Measurements from ENCODE around the gene SMIM7.
"Not testable (repeated sequence)": the region's sequence is repeated elsewhere in the genome, so short reads cannot be mapped to it uniquely, and the experiment has no call there.

SMIM7 gene

GRCh38 chr19:16654140-16654539 is 5.8 kb downstream of the SMIM7 start:
- DNase-seq = peak; percentile 28

DNA sequence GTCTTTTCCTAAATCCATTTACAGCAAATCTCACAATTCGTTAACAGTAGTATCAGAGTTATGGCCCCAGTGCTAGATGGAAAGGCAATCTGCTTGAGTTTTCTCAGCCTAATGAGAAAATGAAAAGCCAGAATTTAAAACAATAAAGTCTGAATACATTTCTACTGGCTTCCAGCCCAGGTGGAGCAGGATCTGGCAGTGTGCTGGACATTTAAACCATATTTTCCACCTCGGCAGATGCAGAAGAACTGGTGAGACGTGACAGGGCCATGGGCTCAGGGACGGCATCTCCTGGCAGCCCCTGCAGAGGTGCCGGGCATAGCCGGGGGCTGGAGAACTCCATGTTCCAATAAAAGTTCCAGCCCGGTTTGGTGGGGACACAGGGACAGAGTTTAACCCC is 7.1 kb downstream of the SMIM7 start:
- no peak for DNase-seq

- not testable (repeated sequence) for DNase-seq
Observed at GRCh38 chr19:16651421-16652188, 8.3 kb downstream of the SMIM7 start.

- no peak for DNase-seq
Observed at GRCh38 chr19:16650821-16651220, 9.1 kb downstream of the SMIM7 start.

GRCh38 chr19:16649734-16650133 is 10.2 kb downstream of the SMIM7 start:
- peak; percentile 72 for DNase-seq

- DNase-seq = no peak
Observed at GRCh38 chr19:16645140-16645539, 14.8 kb downstream of the SMIM7 start.

DNA sequence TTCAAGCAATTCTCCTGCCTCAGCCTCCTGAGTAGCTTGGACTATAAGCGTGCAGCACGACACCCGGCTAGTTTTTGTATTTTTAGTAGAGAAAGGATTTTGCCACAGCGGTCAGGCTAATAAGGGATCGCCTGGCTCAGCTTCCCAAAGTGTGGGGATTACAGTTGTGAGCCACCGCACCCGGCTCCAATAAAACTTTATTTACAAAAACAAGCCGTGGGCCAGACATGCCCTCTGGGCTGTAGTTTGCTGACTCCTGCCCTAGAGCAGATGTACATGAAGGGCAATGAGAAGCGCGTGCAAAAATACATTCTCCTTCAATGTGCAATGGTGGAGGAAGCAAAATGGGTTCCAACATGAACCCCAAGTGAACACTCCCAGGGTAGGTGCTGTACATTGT is 18.2 kb downstream of the SMIM7 start:
- no peak for DNase-seq

DNA sequence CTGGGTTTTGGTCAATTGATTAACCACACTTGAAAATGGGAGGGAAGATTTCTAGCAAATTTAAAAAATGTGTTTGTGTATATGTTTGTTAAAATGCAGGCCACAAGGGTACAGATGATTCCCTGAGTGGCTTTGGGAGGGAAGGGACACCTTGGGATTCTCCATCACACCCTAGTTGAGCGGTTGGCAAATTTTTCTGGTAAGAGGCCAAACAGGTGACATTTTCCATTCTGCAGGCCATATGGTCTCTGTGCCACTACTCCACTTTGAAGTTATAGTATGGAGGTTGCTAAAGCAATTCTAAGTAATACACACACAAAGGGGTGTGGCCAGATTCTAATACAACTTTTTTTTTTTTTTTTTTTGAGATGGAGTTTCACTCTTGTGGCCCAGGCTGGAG is 19.0 kb downstream of the SMIM7 start:
- DNase-seq = no peak

GRCh38 chr19:16638666-16639065 is 21.3 kb downstream of the SMIM7 start:
- DNase-seq = no peak

GRCh38 chr19:16637535-16637934 is 22.4 kb downstream of the SMIM7 start:
- DNase-seq = peak; percentile 93

- DNase-seq = no peak
Observed at GRCh38 chr19:16631465-16631864, 28.5 kb downstream of the SMIM7 start.

GRCh38 chr19:16628984-16629691 is 30.8 kb downstream of the SMIM7 start:
- peak; percentile 63 for DNase-seq

DNA sequence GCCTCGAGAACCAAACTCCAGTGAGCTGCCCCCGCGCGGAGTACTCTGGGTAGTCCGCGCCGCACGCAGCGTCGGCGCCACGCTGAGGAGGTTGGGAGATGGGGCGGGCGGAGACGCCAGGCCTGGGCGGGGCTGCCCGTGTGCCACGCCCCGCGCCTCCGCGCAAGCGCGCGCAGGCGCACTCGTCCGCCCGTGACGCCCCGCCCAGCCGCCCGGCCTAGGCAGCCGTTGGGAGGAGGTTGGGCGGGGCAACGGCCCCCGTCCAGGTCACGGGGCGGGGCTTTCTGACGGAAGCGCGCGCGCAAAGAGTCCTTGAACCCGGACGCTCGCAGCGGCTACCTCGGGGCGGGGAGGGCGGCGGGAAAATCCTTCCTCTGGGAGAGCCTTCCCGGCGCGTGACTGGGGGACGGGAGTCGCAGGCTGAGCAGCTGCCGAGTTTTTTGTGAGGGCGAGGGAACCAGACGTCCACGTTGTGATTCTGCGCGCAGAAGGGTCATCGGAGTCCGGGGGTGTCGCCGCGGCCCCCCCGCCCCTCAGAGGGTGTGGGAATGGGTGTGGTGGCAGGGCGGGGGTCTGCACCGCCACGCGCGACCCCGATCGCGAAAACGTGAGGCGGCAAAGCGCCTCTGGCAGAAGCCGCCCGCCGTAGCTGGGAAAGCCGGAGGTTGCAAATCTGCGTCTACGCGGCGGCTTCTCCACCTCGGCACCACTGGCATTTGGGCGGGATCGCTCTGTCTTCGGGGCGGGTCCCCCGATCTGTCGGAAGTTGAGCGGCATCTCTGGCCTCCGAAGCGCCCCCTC is 31.6 kb downstream of the SMIM7 start, which contains the start of gene MED26:
Gene MED26 (minus strand): TSS at position 22 of the 801 bp plus-strand sequence. CDS start 261 bp downstream, outside the sequence.
- DNase-seq = peak; percentile 100

GRCh38 chr19:16627928-16628182 is 32.1 kb downstream of the SMIM7 start:
- no peak for DNase-seq

DNA sequence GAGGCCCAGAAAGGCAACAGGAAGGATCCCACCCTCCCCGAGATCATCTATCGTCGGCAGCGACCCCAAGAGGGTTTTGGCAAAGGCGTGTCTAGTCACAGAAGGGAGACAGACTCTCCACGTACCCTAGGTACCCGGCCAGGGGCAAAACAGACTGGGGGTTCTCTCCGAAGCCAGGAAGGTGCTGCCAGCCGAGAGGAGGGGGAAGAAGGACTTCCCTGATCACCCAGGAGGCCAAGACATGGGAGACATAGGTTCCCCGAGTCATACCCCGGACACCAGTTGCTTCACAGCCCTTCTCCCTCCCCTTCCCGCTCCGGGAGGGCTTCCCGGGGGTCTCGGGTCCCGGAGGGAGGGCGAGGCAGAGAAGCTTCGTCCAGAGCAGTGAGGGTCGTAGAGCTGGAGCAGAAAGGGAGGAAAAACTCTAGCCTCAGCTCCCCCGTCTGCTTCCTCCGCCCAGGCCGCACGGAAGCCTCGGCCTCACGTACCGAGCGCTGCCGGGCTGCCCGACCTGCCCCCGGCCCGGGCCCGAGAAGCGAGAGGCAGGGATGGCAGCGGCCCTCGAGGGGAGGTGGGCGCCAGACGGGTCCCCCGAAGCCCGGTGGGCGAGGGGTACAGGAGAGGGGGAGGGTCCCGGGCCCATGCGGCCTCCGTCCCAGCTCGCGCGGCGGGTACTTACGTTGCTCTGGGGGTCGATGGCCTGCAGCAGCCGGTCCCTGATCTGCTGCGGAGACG is 32.6 kb downstream of the SMIM7 start:
- peak; percentile 28 for DNase-seq

DNA sequence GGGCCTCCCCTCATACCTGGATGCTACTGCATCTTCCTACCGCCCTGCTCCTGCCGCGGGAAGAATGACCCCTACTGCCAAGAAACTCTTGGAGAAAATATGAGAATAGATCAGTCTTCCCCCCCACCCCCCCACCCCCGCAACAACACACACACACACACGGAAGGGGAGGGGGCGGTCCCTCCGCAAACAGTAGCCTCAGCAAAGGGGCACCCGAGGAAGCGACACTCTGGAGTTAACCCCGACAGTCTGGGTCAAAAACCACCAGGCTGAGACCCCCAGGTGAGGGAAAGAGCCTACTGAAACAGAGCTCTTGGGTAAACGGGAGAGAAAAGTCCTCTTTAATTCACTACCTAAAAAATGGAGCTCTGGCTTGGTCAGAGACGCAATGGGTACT is 33.1 kb downstream of the SMIM7 start:
- DNase-seq = no peak

GRCh38 chr19:16625163-16625958 is 34.6 kb downstream of the SMIM7 start:
- no peak for DNase-seq

- no peak for DNase-seq
Observed at GRCh38 chr19:16624236-16624635, 35.7 kb downstream of the SMIM7 start.

DNA sequence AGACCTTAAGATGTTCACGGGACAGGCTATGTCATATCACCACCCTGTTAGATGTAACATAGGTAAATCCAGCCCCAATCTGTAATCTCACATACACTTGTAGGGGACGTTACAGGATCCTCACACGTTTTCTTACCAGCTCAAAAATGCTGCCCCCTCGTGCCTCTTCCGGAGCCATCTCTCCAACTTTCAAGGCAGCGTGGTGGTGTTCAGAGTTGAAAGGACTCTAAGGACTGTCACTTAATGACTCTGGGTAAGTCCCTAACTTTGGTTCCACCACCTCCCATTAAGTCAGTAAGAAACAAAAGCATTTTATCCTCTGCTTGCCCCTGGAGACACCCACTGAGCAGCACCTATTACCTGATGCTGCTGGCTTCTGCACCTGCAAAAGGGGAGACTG is 36.4 kb downstream of the SMIM7 start:
- DNase-seq = no peak

GRCh38 chr19:16623066-16623465 is 36.9 kb downstream of the SMIM7 start:
- DNase-seq = no peak

- DNase-seq = no peak
Observed at GRCh38 chr19:16621165-16621800, 38.7 kb downstream of the SMIM7 start.

DNA sequence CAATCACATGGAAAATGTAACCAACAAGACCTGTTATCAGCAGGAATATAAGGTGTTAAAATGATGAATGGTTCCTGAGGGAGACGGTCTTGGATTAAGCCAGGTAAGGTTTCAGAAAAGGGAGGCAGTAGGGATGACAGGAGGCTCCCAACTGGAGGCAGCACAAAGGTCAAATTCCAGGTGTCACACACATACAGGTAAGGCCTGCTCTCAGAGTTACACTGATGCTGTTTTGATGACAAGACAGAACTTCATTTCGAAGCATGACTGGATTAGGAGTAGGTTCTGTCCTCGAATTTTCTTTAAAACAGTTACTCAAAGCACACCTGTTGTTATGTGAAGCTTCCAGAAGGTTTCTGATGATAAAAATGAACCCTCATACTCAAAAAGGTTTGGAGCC is 39.4 kb downstream of the SMIM7 start:
- peak; percentile 30 for DNase-seq

All from NCI-H69 (cell line).